ENCODE results near the gene GPRC6A. TPM values are rescaled to one million over a fixed set of nuclear protein-coding genes. Genes with fewer than 3 reads are reported as not detected.

The GPRC6A gene
- under 1 TPM in 1 of 4 donors, not detected in 3; 0.35 TPM for total RNA-seq

- TF ChIP-seq POLR2A (IDR thresholded peaks at IDR 0.05) (no peak), CTCF (IDR thresholded peaks at IDR 0.05) (no peak)
- no peak for DNase-seq
- intact Hi-C loops (cut with DNase I; ENCODE audit: low total_unique reads) = no loop called here
- H3K36me3 ChIP-seq = no peaks in the 10 kb centered on the region
- no peak within 1 kb of the TSS for H3K4me3 ChIP-seq
- H3K9me3 ChIP-seq = no peaks in the 10 kb centered on the region
- H3K27me3 ChIP-seq = no peaks in the 10 kb centered on the region
- H3K27ac ChIP-seq = no peak within 1 kb of the TSS
- H3K4me1 ChIP-seq = no peaks in the 10 kb centered on the region
Observed at GRCh38 chr6:116828983-116829382, at the start of gene GPRC6A. Gene GPRC6A (minus strand): TSS chr6:116829083. CDS start chr6:116829013, 70 bp downstream.

- H3K9me3 ChIP-seq = no peaks in the 10 kb centered on the region
- H3K4me1 ChIP-seq = no peaks in the 10 kb centered on the region
- H3K4me3 ChIP-seq = no peak overlapping the region
- H3K36me3 ChIP-seq = no peaks in the 10 kb centered on the region
- peaks cover 0 to 31% of the 10 kb centered on the region in 2 donors for H3K27me3 ChIP-seq
- TF ChIP-seq CTCF (IDR thresholded peaks at IDR 0.05) = no peak
- no peak for TF ChIP-seq POLR2A (IDR thresholded peaks at IDR 0.05)
- no peak overlapping the region for H3K27ac ChIP-seq
- no peak for DNase-seq
- intact Hi-C loops (cut with DNase I; ENCODE audit: low total_unique reads) = no loop called here
Observed at GRCh38 chr6:116877743-116878142, 48.9 kb upstream of the GPRC6A start.

- intact Hi-C loops (cut with DNase I; ENCODE audit: low total_unique reads) = no loop called here
Observed at GRCh38 chr6:116876635-116877611, 48.0 kb upstream of the GPRC6A start, which contains the start of gene RFX6. Gene RFX6 (plus strand): TSS chr6:116877242. CDS start chr6:116877276, 34 bp downstream.

GRCh38 chr6:116876107-116876506 is 47.2 kb upstream of the GPRC6A start:
- TF ChIP-seq POLR2A (IDR thresholded peaks at IDR 0.05) (no peak), CTCF (IDR thresholded peaks at IDR 0.05) (no peak)
- intact Hi-C loops (cut with DNase I; ENCODE audit: low total_unique reads) = no loop called here
- H3K27me3 ChIP-seq = peaks cover 0 to 31% of the 10 kb centered on the region in 2 donors

More at GRCh38 chr6:116876635-116877611, 48.0 kb upstream of the GPRC6A start, which contains the start of gene RFX6:
- Histone ChIP-seq H3K4me3 (no peak within 1 kb of the TSS), H3K27ac (no peak within 1 kb of the TSS), H3K27me3 (peaks cover 0 to 31% of the 10 kb centered on the region in 2 donors), H3K36me3 (no peaks in the 10 kb centered on the region), H3K4me1 (no peaks in the 10 kb centered on the region), H3K9me3 (no peaks in the 10 kb centered on the region)
- TF ChIP-seq POLR2A (IDR thresholded peaks at IDR 0.05) (no peak), CTCF (IDR thresholded peaks at IDR 0.05) (no peak)
- DNase-seq = no peak

GRCh38 chr6:116872771-116873170 is 43.9 kb upstream of the GPRC6A start:
- Histone ChIP-seq H3K4me1 (no peaks in the 10 kb centered on the region), H3K27me3 (peaks cover 0 to 18% of the 10 kb centered on the region in 2 donors), H3K4me3 (no peak overlapping the region), H3K9me3 (no peaks in the 10 kb centered on the region), H3K36me3 (no peaks in the 10 kb centered on the region), H3K27ac (no peak overlapping the region)
- TF ChIP-seq CTCF (IDR thresholded peaks at IDR 0.05) (no peak), POLR2A (IDR thresholded peaks at IDR 0.05) (no peak)
- DNase-seq = no peak
- intact Hi-C loops (cut with DNase I; ENCODE audit: low total_unique reads) = no loop called here

More at GRCh38 chr6:116876107-116876506, 47.2 kb upstream of the GPRC6A start:
- H3K4me1 ChIP-seq = no peaks in the 10 kb centered on the region
- no peak for DNase-seq
- H3K4me3 ChIP-seq = no peak overlapping the region
- no peaks in the 10 kb centered on the region for H3K36me3 ChIP-seq
- no peak overlapping the region for H3K27ac ChIP-seq
- H3K9me3 ChIP-seq = no peaks in the 10 kb centered on the region

All from uterus (tissue), 4 donors.